COLO668 (cell line): ENCODE data around the gene ZNF219.
A peak's percentile ranks its signal among the peaks of the same experiment; 100 is the strongest.

Experiments used
- DNase-seq: peaks from one replicate; lab custom pipeline; 2025; ENCODE audit not compliant: unreplicated experiment; lab: John Stamatoyannopoulos, UW

Gene ZNF219

DNA sequence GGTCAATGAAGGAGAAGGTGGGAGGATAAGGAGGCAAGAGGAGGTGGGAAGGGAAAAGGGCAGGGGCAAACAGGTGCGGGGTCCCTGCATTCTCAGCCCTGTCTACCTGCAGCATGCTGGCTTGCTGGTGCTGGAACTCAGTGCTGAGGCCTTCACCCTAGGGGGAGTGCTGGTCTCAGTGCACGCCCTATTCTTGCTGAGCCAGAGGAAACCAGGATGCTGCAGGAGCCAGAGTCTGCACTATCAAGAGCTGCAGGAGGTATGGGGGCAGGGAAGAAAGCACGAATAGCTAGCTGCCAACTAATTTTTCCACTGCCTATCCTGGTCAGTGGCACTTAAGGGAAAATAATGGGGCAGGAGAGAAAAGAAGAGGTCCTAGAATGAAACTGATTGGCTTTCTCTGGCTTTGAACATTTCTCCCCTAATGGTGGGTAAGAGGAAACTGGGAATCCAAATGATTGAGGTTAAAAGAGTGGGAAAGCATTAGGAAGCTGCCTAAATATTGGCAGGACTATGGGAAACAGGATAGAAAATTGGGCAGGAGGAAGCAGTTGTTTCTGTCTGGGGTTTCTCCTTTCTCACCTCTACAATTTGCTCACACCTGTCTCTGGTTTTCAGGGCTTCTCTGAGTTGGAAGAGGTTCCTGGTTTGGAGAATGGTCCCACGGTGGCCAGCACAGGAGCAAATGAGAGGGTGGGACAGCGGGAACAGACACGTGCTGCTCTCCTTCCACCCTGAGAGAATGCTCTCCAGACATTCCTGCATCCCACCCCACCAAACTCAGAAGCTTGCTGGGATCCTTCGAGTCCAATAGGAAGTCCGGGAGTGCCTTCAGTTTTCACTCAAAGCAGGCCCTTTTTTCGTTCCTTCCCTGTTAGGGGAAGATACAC lies 4.3 kb upstream of the ZNF219 start:
- DNase-seq: peak; percentile 41

- no peak for DNase-seq
These were observed 3.5 kb upstream of the ZNF219 start for GRCh38 chr14:21101802-21102413.

DNA sequence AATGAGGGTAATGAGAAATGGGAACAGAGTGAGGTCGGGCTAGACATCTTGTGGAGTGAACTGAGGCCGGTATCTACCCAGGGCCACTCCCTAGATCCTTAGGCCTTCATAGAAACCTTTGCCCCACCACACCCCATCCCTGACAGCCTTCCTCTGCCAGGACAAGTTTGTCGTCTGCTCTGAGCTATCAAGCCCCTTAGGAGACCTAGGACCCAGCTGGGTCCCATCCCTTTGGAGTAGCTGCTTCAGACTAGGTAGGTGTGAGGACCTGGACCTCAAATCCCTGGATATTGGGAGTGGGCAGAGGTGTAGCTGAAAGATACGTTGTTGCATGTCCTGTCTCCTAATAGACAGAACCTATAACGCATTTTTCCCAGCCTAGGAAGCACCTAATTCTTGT lies 2.5 kb upstream of the ZNF219 start, which contains the start of gene TMEM253:
Gene TMEM253, plus strand, starts transcription at position 136 of the 400 bp plus-strand sequence. CDS start 278 bp downstream, outside the sequence.
- no peak for DNase-seq

- DNase-seq: no peak
These were observed 1.1 kb upstream of the ZNF219 start for GRCh38 chr14:21099596-21099985.

DNA sequence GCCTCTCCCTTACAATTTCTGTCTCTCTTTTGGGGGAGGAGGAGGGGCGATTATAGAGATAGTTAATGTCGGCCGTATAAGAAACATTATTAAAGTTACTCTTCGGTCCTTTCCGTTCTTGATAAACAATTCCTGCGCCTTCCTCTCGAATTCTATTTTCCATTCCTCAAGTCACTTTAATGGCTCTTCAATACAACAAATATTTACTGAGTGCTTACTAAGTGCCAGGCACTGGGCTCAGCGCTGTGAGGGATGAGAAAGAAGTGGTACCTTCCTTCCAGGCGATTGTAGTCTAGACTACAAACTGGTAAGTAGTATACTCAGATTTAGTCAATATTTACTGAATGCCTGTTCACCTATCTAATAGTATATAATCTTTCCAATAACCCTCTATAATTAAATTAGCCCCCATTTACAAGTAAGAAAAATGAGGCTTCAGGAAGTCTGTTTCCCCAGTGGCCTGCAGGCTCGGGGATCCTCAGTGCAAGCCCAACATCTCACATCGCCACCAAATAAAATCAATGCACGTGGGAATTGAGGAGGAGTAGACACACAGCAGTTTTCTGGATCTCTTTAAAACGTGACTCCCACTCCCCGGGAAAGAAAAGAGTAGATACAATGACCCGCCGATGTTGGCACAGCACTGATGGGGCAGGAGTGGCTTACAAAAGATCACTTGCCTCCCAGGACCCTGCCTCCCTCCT lies 589 bp upstream of the ZNF219 start:
- DNase-seq: peak; percentile 8

- DNase-seq: peak; percentile 46
These were observed 799 bp downstream of the ZNF219 start for GRCh38 chr14:21097636-21098075.

- no peak for DNase-seq
These were observed 1.3 kb downstream of the ZNF219 start for GRCh38 chr14:21096978-21097635.

DNA sequence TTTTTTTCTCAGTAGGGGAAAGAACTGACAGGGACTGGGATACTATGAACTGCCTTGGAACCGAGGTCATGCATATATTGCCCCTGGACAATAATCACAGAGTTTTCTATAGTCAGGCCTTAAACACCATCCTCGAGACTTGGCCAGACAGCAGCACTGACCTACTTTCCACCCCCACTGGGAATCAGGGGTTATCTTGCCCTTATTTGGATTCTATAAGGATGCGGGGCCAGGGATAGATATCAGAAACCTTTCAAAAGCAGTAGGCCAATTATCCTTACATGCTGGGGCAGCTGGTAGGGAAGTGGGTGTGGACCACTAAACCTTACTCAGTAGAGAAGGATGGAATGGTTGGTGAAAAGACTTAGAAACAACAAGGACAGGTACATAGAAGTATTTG lies 2.0 kb downstream of the ZNF219 start:
- no peak for DNase-seq

DNA sequence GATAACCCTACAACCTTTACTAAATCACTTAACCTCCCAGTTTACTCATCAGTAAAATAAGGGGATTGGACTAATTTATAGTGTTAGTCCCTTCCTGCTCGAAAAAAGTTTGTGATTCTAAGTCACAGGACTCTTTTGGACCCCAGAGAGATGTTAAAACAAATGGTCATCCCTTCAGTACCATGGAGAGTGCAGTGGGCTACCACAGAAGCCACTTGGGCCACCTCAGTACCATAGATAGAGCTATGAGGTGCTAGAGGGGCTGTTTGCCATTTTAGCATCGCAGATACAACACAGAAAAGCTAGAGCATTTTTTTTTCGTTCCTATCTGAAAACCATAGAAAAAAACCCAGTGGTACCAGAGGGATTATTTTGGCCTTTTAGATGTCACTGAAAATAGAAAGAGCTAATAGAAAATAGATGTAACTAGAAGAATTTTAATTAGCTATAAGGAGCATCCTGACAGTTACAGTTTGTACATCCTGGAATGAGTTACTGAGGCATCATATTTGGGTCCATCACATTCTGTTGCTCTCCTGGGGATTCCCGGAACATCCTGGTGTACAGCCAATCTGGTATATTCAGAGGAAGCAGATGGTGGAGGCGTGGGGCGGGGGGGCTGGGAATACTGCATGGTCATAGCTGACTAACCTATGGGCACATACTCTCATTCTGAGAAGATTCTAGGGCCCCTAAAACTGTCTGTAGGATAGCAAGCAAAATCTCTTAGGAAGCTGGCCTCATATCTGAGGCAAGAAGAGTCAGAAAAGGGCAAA lies 2.8 kb downstream of the ZNF219 start:
- peak; percentile 15 for DNase-seq

DNA sequence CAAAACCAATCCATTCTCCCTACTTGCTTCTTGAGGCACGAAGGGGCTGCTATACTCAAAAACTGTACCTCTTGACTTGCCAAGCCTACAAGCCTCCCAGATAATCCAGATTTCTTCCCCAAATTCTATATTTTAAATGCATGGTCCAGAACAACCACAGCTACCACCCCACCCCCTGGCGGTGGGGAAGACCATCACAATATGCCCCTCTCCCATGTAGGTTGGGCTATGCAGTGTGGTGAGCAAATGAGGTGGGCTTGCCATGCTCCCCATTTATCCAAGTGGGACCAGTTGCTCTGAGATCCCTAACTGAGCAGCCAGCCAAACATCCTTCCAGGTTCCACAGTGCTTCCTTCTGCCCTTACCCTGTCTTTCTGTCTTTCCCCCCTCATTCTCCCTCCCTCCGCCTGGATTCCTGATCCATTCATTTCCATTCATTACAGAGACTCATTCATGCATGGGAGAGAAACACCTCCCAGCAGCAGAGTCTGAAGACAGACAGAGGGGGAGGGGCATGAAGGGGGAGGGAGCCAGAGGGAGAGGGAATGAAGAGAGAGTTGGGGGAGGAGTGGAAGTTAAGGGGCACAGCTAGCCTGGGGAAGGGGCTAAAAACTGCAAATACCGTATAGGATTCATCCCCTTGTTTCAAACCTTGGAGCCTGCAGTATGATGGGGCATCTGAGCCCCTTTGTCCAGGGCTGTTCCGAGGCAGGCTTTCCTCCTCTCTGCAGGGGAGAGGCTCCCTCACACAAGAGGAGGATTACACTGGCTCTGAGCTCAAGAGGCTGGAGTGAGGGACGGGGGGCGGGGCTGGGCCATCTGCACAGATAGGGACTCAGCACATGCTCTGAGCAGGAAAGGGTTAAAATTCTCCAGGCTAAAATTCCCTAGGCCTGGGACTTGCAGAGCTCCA lies 4.4 kb downstream of the ZNF219 start:
- peak; percentile 48 for DNase-seq

DNA sequence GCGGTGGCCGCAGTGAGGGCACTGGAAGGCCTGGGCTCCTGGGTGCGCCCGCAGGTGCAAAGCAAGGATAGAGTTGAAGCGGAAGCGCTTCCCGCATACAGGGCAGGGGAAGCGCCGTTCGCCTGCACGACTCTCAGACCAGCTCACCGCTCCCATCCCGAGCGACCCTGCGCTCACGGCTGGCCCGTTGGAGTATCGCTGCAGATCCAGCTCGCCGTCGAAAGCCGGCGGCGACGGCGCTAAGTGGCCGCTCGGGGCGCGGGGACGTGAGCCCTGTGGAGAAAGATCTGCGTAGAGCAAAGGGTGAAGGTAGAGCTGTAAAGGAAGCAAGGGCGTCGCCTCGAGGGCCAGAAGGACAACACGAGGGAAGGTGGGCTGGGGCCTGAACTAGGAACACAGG lies 5.4 kb downstream of the ZNF219 start:
- no peak for DNase-seq

- DNase-seq: peak; percentile 79
These were observed 6.0 kb downstream of the ZNF219 start for GRCh38 chr14:21092273-21093011.

DNA sequence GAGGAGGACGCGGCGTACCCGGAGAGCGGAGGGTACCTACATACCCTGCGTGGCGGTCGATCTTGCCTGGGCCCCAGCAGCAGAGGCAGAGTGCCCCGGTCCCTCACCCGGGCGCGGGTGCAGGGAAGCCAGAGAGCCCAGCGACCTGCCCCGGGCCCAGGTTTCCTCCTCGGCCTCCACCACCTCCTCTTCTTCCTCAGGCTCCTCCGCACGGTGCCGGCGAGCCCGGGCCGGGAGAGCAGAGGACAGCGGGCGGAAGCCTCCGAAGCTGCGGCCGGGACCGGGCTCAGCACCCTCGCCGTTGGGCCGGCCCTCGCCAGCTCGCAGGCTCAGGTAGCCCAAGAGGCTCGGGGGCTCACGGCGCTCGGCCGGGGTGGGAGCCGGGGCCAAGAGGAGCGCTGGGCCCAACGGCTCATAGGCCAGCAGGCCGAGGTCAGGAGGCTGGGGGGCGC lies 6.6 kb downstream of the ZNF219 start:
- DNase-seq: no peak

DNA sequence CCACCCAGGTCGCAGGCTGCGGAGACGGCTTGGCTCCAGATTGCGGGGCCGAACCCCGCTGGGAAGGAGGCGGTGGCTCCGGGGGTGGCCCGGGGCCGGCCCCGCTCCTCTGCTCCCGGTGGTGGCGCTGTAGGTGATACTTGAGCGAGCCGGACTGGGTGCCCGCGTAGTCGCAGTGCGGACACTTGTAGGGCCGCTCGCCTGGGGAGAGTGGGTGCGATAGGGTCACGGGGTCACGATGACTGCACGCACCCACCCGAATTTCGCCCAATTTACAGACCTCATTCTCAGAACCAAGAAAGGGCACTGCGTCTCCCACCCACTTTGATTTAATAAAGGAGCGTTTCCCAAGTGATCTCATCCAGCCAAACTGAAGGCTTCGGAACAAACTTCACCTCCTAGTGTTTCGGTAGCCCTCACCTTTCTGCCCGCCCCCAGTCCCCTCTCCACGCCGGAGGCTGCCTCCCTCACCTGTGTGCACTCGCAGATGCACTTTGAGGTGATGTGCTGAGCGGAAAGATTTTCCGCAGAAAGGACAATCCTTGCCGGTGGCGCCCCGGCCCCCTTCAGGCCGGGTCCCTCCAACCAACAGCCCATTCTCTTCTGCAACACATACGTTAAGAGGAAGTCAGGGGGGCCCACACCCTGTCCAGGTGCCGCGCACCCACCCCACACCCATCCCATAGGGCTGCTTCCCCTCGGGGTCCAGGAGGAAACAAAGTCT lies 7.4 kb downstream of the ZNF219 start:
- no peak for DNase-seq

- peak; percentile 14 for DNase-seq
These were observed 8.1 kb downstream of the ZNF219 start for GRCh38 chr14:21090194-21090939.

DNA sequence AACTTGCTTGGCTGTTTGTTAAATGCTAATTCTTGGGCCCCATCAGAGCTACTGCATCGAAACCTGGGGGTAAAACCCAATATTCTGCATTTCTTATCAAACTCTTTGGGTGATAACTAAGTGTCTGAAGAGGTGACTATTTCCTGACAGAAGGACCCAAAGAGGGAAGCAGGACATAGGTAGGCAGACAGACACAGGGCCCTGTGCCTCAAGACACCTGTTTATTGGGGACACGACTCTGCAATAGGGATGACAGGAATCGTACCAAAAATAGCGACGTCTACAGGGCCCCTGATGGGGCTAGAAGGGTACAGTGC lies 8.6 kb downstream of the ZNF219 start:
- no peak for DNase-seq

DNA sequence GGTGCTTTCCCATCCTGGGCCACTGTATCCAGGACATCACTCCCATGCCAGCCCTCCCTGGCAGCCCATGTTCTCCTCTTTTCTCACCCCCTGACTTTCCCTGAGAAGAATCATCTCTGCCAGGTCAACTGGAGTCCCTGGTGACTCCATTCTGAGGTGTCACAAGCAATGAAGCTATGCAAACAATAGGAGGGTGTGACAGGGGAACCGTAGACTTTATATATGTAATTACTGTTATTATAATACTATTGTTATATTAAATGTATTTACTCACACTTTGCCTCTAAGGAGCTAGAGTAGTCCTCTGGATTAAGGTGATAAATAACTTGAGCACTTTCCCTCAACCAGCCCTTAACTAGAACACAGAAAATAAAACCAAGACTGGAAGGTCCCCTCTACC lies 9.2 kb downstream of the ZNF219 start:
- DNase-seq: no peak
